LoVo (cell line): ENCODE measurements around the gene FAM210B.
"Not testable (repeated sequence)": the region's sequence is repeated elsewhere in the genome, so short reads cannot be mapped to it uniquely, and the experiment has no call there.

Experiments used
- DNase-seq: peaks from one replicate; pipeline ENCODE4 v3.0.0-alpha.2; 2016; ENCODE audit warnings: low spot score

FAM210B gene

DNA sequence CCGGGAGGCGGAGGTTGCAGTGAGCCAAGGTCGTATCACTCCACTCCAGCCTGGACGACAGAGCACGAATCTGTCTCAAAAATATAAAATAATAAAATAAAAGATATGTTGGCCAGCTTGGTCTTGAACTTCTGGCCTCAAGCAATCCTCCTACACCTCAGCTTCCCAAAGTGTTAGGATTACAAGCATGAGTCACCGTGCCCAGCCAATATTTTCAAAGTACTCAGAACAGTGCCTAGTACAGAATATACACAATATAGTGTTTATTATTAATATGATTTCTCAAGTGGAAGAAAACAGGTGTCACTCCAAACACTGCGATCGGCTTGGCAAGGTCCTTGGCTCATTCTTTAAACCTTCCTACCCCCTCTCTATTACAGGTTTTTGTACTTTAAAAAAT, 3.1 kb downstream of the FAM210B start:
- DNase-seq = no peak

DNA sequence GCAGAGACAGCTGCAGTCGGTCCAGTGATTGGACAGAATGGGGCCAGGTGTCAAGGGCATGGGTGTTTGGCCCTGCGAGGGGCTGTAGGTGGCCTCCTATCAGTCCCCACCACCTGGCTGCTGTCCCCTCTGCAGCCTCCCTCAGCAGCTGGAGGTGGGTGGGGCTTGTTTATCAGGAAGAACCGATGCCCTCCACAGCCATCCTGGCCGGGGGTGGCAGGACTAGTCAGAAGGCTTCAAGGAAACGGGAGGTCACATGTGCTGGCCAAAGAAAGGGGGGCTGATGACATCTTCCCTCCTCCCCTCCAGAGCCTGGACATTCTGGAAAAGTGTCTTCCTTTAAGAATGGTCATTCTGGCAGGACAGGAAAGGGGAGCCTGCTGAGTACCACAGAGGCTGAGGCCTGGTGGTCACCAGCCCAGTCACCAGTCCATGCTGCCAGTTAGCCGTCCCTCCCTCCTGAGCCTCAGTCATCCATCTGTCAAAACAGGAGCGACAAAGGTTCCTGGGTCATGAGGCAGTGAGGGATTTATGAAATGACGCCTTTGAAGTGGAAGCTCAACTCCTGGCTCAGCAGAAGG, 4.1 kb downstream of the FAM210B start:
- no peak for DNase-seq

DNA sequence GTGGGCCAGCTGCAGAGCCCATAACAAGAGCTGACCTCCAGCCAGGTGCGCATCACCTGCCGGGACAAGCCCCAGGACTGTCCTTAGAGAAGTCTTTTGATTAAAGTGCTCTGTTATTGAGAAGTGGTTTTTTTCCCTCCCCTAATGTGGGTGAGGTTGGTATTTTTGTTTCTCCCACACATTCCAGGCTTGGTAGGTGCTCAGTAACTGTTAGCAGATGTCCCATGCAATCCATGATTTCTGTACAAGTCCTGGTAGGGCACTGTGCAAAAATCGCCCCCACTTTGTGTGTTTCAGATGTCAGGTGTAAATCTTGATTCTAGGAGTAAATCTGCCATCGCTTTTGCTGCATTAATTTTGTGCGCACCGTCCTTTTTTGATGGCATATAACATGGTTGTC, 4.7 kb downstream of the FAM210B start:
- DNase-seq = no peak

DNA sequence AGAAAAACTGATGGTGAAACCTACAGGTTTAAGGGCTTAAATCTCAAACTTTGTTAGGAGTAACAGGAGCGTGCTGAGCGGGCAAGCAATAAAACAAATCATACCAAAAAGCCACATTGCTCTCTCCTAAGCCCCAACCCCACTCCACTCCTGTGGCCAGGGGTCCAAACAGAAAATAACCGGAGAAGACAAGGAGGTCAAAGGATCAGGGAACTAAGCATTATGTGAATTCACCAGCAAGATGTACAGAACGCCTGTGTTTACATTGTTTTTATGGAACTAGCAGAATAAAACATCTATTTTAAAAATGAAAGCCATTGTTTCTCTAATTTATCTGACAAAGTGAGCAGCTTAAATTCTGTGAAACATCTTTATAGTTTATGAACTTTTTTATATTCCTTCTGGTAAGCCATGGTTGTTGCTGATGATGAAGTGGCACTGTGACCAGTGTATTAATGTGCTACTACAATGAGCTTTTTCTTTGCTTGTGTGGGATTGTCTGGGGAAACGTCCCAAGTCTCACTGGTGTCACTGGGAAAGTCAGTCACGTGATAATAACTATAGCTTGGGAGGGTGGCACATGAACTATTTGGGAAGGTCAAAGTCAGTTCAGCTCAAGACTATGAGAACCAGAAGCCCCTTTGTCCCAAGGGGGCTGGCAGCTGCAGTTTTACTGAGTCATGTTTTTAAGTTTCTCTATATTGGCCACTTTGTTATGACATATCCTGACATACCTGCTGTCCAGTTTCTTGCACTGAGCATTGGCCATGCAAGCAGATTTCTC, 9.8 kb downstream of the FAM210B start:
- no peak for DNase-seq

DNA sequence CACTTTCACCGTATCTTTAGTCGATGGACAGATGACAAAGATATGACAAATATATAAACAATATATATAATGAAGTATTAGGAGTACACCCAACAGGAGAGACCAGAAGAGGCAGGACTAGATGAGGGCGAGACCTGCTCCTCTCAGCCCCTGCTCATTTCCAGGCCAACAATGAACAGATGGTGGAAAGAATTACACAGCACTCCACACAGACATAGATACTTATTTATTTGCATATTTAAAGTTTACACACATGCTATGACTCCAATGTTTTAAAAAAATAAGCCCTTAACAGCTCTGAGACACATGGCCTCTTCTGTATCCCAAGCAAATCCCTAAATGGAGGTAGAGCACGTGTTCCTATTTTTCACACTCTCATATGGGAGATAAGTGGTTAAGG, 10.4 kb downstream of the FAM210B start:
- DNase-seq = no peak

DNA sequence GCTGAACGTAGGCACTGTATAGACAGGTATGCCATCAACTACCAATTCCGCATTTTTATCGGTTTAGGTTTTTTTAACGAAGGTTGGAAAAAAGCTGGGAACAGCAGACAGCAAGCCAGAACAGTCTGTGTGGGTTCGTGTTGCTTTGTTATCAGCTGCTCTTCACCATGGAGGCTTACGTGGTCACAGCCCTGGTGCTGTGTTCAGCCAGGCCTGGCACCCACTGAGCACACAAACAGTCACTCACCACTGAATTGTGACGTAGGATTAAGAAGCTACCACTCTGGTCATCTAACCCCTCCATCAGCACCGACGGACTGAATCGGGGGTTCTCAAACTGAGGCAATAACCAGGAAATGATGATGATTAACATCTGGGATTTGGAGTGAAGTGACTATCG, 13.2 kb downstream of the FAM210B start:
- DNase-seq = no peak

DNA sequence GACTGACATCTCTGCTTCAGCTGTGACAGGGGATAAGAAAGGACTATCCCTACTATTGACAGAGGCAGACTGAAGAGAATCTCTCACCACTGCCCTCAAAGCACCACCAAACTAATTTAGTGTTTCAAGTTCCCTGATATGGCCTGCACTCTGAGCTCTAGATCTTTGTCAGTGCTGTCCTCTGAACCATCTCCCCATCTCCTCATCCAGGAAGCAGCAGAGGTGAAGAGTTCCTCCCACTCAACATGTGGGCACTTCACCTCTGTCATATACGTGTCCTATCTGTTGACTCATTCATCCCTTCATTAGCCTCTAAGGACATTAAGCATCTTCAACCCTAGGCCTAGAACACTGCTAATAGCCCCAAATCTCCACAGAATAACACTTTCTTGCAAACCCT, 14.1 kb downstream of the FAM210B start:
- no peak for DNase-seq

DNA sequence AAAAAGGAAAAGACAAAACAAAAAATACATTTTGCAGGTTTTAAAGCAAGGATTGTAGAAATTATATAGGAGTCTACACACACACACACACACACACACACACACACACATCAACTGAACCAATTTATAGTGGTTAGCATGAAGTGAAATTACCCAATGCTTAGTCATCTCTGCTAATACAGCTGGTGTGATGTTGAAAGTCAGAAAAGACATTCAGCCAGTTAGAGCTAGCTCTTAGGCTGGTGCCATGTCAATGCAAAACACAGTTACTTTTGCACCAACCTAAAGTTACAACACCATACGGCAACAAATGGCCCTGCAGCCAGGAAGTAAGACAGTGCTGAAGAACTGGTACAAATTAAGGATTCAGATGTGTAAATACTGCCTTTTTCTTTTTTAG, 15.2 kb downstream of the FAM210B start:
- no peak for DNase-seq

DNA sequence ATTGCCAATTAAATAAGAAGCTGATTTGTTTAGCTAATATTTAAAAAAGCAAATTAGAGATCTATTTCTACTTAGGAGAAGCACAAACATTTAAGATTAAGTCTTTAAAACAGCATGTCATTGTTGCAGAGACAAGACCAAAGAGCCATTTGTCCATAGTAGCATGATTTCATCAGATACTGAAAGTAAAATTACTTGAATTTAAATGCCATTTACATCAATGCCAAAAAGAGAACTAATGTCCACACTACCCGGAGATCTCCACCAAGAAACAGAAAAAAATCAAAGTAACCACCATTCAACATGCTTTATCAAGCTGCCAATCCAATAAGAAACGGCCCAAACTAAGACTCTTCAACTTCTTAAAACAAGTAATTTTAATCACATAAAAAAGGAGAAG, 17.6 kb downstream of the FAM210B start:
- no peak for DNase-seq

DNA sequence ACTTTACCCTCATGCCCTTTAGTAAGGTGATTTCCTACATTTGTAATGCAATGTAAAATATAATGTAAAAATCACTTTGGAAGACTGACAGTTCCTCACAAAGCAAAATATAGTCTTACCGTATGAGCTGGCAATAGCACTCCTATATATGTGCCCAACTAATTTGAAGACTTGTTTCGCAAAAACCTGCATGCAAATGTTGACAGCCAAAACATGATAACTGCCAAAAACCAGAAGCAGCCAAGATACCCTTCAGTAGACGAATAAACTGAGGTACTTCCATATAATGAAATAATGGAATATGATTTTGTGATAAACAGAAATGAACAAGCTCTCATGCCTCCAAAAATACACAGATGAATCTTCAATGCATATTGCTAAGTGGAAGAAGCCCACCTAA, 19.6 kb downstream of the FAM210B start:
- no peak for DNase-seq

DNA sequence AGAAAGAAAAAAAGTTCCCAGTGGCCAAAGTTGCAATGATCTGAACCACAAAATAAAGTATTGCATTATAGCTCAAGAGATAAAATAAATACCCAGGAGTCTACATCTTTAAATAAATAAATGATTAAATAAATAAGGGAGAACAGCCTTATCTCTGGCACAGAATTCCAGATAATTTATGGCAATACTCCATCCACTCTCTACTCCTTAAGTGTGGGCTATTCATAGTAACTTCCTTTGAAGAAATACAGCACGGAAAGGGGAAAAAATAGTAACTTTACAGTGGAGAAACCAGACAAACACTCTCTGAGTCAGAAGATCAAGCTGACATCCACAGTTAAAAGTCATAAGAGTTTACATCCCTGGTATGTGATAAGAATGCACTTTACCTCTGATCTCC, 21.6 kb downstream of the FAM210B start:
- DNase-seq = no peak

DNA sequence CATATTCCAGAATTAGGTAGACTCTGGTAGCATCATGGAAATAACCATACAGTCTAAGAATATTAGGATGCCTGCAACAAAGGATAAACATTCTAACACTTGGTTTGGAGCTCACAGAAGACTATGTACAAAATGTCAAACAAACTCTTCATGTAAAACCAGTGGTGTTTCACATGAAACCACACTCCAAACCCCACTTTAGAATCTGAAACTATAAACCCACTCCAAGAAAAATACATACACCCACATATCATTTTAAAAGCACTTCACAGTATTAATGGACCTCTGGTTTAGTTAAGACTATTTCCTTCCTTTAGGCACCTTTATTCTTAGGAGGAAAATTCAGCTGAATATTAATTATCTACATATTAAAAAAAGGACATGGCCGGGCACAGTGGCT, 22.7 kb downstream of the FAM210B start:
- no peak for DNase-seq

DNA sequence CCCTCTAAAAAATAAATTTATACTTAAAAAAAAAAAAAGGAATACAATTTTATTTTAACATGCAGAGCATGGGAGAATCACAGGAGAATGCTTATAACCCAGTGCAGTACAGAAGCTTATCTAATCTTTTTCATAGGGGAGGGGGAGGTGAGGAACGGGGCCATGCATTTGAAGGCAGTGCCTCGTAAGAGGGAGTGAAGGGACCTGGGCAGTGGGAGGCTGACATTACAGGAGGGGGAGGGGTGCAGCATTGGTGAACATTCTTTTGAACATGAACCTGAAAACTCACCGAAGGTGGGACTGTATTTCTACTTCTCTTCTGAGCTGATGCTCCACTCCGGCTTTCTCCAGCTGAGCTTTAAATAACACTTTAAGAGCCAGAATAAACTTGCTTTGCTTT, 23.9 kb downstream of the FAM210B start:
- DNase-seq = no peak

DNA sequence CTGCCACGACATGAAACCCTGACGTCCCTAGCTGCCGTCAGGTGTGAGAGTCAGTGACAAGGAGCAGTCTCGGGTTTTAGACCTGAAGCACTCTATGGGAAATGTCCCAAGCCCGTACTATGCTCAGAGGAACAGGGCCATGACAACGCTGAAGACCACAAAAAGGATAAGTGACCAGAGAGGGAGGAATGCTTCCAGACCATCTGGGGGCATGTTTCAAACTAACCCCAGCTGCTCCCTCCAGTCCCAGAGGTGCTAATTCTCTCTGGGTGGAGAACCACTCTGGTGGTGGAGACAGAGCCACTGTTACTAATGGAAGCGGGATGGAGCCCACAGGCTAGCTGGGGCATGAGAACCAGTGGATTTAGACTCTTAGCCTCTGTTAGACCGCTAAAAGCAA, 24.6 kb downstream of the FAM210B start:
- DNase-seq = no peak

DNA sequence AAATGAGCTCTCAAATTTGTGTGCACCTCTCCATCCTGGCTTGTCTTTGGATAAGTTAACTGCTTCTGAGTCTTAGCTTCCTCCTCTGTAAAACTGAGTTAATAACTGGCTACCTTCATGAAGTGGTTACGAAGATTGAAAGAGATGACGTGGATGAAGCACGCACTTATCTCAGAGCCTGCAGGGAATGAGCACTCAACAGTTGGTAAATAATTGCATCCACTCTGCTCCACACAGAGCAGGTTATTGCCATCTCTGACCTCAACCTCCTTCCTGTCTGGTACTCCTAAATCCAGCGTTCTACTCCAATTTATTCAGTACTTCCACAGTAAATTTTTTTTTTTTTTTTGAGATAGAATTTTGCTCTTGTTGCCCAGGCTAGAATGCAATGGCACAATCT, 26.4 kb downstream of the FAM210B start:
- no peak for DNase-seq

DNA sequence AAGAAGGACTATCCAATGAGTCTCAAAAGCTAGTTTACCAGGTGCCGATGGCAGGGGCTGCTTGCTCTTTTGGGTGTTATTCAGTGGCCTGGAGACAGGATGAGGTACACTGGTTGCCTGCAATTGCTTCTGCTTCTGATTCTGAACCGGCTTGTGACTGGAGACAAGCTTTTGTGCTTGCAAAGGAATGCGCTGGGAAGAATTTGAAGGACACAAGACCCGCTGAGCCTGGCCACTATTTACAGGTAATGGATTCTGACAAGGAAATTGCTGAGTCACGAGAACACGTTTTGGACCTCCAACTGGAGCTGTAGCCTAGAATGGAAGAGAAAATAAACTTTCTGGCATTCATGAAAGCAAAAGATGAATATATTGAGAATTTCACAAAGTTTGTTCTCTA, 27.4 kb downstream of the FAM210B start:
- no peak for DNase-seq

DNA sequence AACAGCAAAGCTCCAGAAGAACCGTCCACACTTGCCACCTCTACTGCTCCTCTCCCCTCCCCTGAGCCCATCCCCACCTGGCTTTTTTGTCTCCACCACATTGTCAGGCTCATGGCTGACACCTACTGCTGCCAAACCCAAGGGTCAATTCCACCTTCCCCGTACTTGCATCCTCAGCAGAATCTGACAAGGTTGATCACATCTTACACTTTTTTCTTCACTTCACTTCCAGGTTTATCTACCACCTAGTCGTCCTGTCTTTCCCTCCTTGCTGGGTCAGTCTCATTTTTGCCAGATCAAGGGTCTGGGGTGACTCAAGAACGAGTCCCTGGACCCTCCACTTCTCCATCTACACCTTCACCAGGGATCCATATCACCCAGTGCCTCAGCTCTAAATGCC, 30.1 kb downstream of the FAM210B start:
- DNase-seq = no peak

DNA sequence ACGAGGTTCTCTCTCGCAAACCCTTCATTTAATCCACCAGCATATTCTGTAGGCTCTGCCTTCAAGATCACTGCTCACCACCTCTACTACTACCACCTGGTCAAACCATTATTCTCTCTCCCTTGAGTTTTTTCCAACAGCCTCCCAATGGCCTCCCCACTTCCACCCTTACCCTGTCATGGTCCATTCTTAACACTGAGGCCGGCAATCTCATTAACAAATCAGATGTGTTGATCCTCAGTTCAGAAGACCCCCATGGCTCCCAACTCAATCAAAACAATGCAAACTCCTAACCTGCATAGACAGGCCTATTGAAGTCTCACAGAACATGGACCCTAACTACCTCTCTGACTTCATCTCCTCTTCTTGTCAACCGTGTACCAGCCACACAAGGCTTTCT, 31.0 kb downstream of the FAM210B start:
- no peak for DNase-seq

DNA sequence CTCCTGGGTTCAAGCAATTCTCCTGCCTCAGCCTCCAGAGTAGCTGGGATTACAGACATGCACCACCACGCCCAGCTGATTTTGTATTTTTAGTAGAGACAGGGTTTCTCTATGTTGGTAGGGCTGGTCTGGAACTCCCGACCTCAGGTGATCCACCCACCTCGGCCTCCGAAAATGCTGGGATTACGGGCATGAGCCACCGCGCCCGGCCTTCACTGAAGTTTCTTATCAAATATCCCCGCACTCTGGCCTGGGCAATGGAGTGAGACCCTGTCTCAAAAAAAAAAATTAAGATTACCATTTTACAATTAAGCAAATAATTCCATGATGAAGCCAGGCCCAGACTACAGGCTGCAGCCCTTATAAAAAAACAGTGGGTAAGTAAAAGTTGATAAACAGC, 31.6 kb downstream of the FAM210B start:
- not testable (repeated sequence) for DNase-seq

DNA sequence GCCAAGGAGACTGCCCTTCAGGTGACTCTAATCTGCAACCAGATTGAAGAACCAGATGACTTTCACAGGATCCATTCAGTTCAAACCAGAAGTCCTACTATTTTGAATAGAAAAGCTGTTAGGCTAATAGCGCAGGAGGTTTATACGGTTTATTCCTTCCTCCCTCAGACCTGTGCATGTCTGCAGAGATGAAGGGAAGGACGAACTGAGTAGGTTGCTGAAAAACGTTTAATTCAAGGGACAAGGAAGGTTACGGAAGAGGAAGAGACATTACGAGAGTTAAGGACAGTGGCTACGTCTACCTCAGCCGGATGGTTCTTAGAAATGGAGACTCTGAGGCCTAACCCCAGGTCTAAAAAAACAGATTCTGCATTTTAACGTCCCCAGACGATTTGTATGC, 32.3 kb downstream of the FAM210B start:
- no peak for DNase-seq

DNA sequence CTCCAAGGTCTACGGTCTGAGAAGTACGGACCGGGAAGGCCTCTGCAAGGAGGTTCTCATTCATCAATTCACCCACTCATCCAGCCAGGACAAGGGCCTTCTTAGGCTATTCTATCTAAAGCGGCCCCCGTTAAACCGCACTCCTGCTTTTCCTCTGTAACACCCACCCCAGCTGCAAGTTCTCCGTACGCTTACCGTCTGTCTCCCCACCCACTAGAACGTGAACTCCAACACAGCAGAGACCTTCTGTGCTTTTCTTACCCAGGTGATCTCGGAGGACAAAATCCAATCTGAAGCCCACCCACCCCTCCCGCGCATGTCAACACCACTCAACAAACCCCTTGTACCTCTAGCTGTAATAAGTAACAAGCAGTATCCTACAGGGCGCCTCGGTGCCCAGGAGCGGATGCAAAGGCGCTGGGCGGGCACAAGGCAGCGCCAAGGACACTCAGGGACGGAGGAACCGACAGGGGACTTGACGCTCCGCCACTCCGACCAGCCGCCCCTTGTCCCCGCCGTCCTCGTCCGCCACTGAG, 32.9 kb downstream of the FAM210B start:
- DNase-seq = no peak

DNA sequence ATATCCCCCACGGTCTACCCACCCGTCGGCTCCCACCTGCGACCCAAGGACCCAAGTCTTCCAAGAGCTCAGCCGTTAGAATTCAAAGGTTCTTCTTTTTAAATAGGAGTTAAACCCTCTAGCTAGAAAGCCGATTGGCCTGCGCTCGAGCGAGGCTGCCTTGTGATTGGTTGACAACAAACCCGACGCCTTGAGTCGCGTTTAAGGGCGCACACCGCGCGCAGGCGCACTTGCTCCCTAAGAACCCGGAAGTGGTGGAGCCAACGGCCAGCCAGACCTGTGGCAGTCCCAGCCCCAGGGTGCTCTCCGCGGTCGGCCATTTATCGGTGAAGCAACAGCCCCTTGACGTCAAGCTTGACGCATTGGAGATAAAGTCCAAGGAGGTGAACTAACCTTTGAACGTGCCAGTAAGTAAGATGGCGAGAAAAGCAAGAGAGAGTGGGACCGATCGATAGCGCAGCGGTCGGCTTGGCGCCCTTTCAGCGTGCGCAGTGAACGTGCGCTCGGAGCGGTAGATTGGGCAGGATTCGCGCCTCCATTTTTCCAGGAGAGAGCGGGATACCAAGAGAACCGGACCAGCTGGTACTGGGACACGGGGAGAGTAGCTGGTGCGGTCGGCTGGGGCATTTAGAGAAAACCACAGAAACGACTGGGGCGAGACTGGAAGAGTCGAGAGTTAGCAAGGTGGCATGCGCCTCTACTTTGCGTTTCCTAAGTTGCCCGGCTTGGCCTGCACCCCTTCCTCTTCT, 33.5 kb downstream of the FAM210B start, which contains the start of the genes AURKA and CSTF1:
TSS of gene AURKA (minus strand) at position 84 of the 749 bp plus-strand sequence. CDS start 4,018 bp downstream, outside the sequence.
TSS of gene CSTF1 (plus strand) at position 514 of the 749 bp plus-strand sequence. CDS start 2,908 bp downstream, outside the sequence.
- DNase-seq = peak; percentile 99
